Gastrocnemius medialis (tissue), 4 donors: Measurements from ENCODE around the gene LAS1L.
"Not testable (repeated sequence)": the region's sequence is repeated elsewhere in the genome, so short reads cannot be mapped to it uniquely, and the experiment has no call there.

ENCODE experiments used
- CTCF ChIP-seq, 5 experiments: fragments of 450-650 bp in 3 of 5; fragments of 200-600 bp in 2 of 5; sonication (generic) in 2 of 5; IDR thresholded peaks in 4 of 5; conservative IDR thresholded peaks in 1 of 5; 1 replicate in 4 of 5; 2 replicates in 1 of 5; pipeline ENCODE4 v1.5.1; 2016 to 2019; ENCODE audit warnings: antibody characterized with exemption in 5 of 5, mild to moderate bottlenecking in 3 of 5, moderate library complexity in 3 of 5
- POLR2A ChIP-seq, 2 donors: fragments of 450-650 bp; IDR thresholded peaks; one replicate each; pipeline ENCODE4 v1.6.1; 2017; ENCODE audit warnings: antibody characterized with exemption in 2 of 2, mild to moderate bottlenecking in 2 of 2, moderate library complexity in 2 of 2

- not testable (repeated sequence) for TF ChIP-seq POLR2A (IDR thresholded peaks at IDR 0.05); CTCF (IDR thresholded peaks at IDR 0.05 in 4 of 5, conservative IDR thresholded peaks at IDR 0.05 in 1 of 5)
Measured at GRCh38 chrX:65519530-65519929, 15.1 kb downstream of the LAS1L start.
